K562 (cell line): ENCODE results near the gene G2E3.

Source experiments
- CREM ChIP-seq: IDR thresholded peaks from 2 replicates; pipeline ENCODE4 v1.6.1; 2014; ENCODE audit warnings: antibody characterized with exemption, low read depth
- CTCF ChIP-seq, 3 experiments: IDR thresholded peaks in 2 of 3; conservative IDR thresholded peaks in 1 of 3; 2 replicates each; pipeline ENCODE4 v1.5.1; 2011 to 2012; ENCODE audit warnings: low read length in 3 of 3, mild to moderate bottlenecking in 3 of 3, control low read depth in 2 of 3, improper control_type of control experiment in 1 of 3, inconsistent platforms in 1 of 3, low read depth in 1 of 3, mixed read lengths in 1 of 3, moderate library complexity in 1 of 3; ENCODE audit not compliant: insufficient read depth in 2 of 3
- FOXO4 ChIP-seq: fragments of 450-650 bp; formaldehyde crosslinking; IDR thresholded peaks from 2 replicates; pipeline ENCODE4 v1.4.0; 2020; ENCODE audit warnings: mild to moderate bottlenecking, moderate library complexity
- HDAC2 ChIP-seq: fragments of 450-650 bp; IDR thresholded peaks from 2 replicates; pipeline ENCODE4 v1.6.1; 2016; ENCODE audit warnings: mild to moderate bottlenecking
- KDM2B ChIP-seq: fragments of 250-450 bp; sonication (Bioruptor Pico); IDR thresholded peaks from 2 replicates; pipeline ENCODE4 v1.8.0; 2021; ENCODE audit warnings: mild to moderate bottlenecking, moderate library complexity
- KLF6 ChIP-seq: fragments of 250-450 bp; sonication (Bioruptor Pico); IDR thresholded peaks from 2 replicates; pipeline ENCODE4 v1.4.0; 2020; ENCODE audit warnings: mild to moderate bottlenecking, moderate library complexity, borderline replicate concordance
- MEIS2 ChIP-seq: fragments of 450-650 bp; IDR thresholded peaks from 2 replicates; pipeline ENCODE4 v1.6.1; 2014; ENCODE audit warnings: mild to moderate bottlenecking; ENCODE audit not compliant: partially characterized antibody
- NR2C2 ChIP-seq, 2 experiments: fragments of 200-800 bp in 1 of 2; sonication (Bioruptor generic) in 1 of 2; sonication (generic) in 1 of 2; formaldehyde crosslinking in 1 of 2; IDR thresholded peaks; 2 replicates each; pipeline versions ENCODE4 v1.6.1 to v1.8.0; 2016 to 2022; ENCODE audit warnings: mild to moderate bottlenecking in 1 of 2, missing compliant biosample characterization in 1 of 2, missing genetic modification characterization in 1 of 2, missing genetic modification reagents in 1 of 2
- POLR3G ChIP-seq: IDR thresholded peaks from 2 replicates; pipeline ENCODE4 v1.6.1; 2011; ENCODE audit not compliant: insufficient read length, insufficient replicate concordance; ENCODE audit errors: extremely low read depth
- ZFPM2 ChIP-seq: fragments of 250-450 bp; sonication (Bioruptor Pico); IDR thresholded peaks from 2 replicates; pipeline ENCODE4 v1.5.1; 2022; ENCODE audit warnings: mild to moderate bottlenecking
- ZNF133 ChIP-seq: fragments of 250-450 bp; sonication (Bioruptor Pico); IDR thresholded peaks from 2 replicates; pipeline ENCODE4 v1.4.0; 2020; ENCODE audit warnings: mild to moderate bottlenecking
- TF ChIP-seq, protein P1 (sequence below): sonication (generic); formaldehyde crosslinking; IDR thresholded peaks from 2 replicates; pipeline ENCODE4 v1.8.1; 2023; ENCODE audit warnings: mild to moderate bottlenecking, missing genetic modification reagents

DNA sequence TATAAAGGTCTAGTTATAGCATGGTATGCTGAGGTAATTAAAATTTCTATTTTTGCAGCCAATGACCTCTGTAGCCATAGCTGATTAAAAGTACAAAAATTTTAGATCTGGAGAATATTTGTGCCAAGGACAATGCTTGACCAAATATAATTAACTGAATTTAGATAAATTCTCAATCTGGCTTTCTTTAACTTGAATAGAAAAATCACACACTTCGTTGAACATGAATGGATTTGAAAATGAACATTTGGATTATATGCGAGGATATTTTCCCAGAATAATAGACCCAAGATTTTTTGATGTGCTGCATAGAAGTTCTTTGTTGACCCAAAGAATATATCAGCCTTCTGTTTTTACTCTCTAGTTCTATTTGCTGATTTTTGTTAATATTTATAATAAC is 38.4 kb upstream of the G2E3 start:
- TF ChIP-seq POLR3G (no peak), FOXO4 (CRISPR knock-in tag) (no peak), HDAC2 (no peak), ZNF133 (CRISPR knock-in tag) (no peak), NR2C2 (CRISPR knock-in tag; IDR thresholded peaks at IDR 0.05) (no peak), NR2C2 (tag; IDR thresholded peaks at IDR 0.05) (no peak), CTCF (IDR thresholded peaks at IDR 0.05 in 2 of 3, conservative IDR thresholded peaks at IDR 0.05 in 1 of 3; ENCODE audit: insufficient read depth in 2 of 3, low read depth in 1 of 3, low read length in 3 of 3) (no peak), KLF6 (CRISPR knock-in tag) (no peak), KDM2B (CRISPR knock-in tag) (no peak), MEIS2 (no peak), ZFPM2 (CRISPR knock-in tag) (no peak), CREM (no peak)
- TF ChIP-seq, protein P1, sequence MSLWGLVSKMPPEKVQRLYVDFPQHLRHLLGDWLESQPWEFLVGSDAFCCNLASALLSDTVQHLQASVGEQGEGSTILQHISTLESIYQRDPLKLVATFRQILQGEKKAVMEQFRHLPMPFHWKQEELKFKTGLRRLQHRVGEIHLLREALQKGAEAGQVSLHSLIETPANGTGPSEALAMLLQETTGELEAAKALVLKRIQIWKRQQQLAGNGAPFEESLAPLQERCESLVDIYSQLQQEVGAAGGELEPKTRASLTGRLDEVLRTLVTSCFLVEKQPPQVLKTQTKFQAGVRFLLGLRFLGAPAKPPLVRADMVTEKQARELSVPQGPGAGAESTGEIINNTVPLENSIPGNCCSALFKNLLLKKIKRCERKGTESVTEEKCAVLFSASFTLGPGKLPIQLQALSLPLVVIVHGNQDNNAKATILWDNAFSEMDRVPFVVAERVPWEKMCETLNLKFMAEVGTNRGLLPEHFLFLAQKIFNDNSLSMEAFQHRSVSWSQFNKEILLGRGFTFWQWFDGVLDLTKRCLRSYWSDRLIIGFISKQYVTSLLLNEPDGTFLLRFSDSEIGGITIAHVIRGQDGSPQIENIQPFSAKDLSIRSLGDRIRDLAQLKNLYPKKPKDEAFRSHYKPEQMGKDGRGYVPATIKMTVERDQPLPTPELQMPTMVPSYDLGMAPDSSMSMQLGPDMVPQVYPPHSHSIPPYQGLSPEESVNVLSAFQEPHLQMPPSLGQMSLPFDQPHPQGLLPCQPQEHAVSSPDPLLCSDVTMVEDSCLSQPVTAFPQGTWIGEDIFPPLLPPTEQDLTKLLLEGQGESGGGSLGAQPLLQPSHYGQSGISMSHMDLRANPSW (CRISPR knock-in tag), result no peak
